Islet of Langerhans (tissue), 1 donor: Measurements from ENCODE around the gene RBM19.

Experiments used
- FAIRE-seq: peaks from one replicate; lab custom pipeline; 2011; peaks lifted over from hg19 to GRCh38; lab: Jason Lieb, UNC

Gene RBM19

GRCh38 chr12:113899561-113900471 lies 66.3 kb downstream of the RBM19 start:
- FAIRE-seq, result peak; percentile 38

GRCh38 chr12:113899042-113899560 lies 67.0 kb downstream of the RBM19 start:
- FAIRE-seq, result no peak

DNA sequence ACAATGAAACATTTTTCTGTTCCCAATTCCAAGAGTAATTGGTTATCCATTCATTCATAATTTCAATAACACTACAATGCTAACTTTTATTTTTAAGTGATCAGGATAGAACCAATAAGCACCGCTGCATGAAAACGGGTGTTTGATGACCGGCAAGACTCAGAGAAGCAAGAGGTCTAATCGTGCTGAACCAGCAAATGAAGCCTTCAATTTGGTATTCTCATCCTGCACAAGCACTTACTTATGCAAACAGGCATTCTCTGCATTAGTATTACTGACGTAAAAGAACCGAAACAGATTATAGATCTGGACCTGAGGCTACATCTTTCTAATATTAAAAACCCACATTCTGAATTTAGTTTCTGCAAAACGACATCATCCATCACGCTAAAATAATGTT lies 67.7 kb downstream of the RBM19 start:
- FAIRE-seq, result peak; percentile 99

DNA sequence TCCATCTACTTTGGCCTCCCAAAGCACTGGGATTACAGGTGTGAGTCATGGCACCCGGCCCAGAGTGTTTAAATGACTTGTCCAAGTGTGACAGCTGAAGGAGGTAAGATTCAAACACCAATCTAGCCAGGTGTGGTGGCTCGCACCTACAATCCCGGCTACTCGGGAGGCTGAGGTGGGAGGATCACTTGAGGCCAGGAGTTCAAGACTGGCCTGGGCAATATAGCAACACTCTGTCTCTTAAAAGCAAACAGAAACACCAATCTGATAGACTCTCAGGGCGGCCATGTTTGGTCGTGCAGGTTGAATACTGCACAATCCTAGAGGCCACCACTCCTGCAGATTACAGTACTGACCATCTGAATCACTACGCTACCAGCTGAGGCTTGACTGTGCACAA lies 68.7 kb downstream of the RBM19 start:
- no peak for FAIRE-seq

DNA sequence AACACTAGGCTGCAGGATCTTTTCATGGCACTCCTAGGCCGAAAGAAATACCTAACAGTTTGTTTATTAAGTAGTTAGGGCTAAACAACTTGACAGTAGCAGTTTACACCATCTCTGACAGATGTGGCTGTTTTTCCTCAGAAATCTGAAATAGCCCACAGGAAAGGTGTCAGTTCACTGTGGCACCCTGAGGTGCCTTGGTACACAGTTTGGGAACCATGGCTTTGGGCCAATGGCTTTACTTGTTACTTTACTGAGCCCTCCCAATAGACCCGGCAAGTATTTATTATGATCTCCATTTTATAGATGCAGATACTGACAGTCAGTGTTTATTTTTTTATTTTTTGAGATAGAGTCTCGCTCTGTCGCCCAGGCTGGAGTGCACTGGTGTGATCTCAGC lies 69.3 kb downstream of the RBM19 start:
- no peak for FAIRE-seq

- FAIRE-seq, result no peak
These were observed 69.9 kb downstream of the RBM19 start for GRCh38 chr12:113896194-113896593.

DNA sequence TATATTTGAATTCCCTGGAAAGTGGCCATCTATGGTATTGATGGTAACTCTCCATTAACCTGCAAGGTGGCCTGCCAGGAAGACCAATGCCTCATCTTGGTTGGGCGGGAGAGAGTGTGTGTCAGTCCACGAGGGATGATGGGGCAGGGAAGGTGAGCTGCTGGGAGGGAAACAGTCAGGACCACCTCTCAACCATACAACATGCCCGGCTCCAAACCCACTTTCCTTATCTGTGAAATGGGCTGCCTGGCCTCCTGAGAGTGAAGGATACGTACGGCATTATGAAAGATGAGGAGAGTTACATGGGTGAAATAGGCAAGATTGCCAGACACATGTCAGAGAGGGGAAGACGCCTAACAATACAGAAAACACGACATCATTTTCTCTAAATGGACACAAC lies 70.9 kb downstream of the RBM19 start:
- no peak for FAIRE-seq

DNA sequence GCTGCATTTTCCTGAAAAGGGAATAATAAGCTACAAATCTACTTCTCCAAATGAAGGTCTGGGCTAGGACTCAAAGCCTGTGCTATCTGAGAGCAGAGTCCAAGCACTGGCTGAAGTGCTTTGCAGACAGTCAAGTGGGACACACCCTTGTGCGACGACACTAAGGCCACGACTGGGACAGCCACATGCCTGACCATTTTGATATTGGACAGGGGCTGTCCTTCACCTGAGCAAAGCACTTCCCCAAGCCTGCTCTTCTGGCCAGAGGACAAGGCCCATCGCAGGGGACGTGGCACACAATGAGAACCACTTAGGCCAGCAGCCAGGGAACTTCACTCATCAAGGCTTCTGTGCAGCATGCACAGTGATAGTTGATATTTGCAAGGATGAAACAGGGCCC lies 71.4 kb downstream of the RBM19 start:
- FAIRE-seq, result no peak

GRCh38 chr12:113893221-113893620 lies 72.9 kb downstream of the RBM19 start:
- no peak for FAIRE-seq

GRCh38 chr12:113892556-113892955 lies 73.6 kb downstream of the RBM19 start:
- no peak for FAIRE-seq

DNA sequence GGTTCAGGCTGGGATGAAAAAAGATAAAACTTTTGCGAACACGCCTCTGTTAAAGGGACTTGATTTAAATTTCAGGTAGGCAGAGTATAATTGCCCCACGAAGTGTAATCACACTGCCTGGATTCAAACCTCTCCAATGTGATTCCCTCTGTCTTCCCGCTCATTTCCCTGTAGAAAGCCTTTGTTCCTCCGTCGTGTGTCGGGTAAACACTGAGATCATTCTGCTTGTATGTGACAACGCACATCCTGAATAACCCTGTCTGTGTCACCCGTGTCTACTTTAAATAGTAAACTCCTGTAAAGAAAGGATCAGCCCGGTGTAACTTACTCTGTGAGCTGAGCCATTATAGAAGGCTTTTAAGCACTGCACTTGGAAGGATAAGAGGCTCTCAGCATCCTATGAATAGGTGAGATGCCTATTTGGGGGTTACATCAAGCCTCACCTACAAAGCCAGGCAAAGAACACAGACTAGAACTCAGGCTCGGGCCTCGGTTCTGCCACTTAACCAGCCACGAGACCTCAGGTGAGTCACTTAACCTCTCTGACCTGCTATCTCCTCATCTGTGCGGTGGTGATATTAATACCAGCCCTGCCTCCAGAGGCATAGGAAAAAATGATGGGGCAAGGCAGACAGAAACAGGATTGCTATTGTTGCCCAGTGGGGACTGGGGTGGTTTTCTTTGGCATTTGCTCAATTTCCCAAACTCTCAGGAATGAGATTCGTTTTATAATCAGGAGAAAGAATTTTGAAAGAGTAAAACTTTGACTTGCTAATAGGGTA lies 74.2 kb downstream of the RBM19 start:
- no peak for FAIRE-seq

DNA sequence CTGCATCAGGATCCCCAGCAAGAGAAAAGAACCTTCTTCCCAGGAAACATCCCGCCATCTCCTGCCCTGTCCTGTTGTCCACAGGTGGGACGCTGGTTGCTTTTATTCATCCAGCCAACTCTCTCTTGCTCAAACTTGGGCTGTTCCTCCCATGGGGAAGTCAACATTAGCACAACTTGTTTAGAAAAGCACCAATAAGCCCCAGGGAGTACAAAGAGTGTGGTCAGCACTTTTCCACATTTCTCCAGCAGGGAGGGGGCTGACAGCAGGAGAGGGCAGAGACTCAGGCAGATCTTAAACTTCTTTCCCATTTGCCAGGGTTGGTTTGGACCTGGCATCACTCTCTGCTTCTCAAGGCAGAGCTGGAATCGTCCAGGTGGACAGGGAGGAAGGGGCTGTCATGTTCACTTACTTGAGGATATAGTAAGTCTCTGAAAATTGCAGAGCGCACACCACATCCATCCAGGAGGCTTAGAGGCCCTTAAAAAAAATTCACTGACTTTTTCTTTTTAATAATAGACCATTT lies 74.9 kb downstream of the RBM19 start:
- no peak for FAIRE-seq

- no peak for FAIRE-seq
These were observed 76.1 kb downstream of the RBM19 start for GRCh38 chr12:113889891-113890581.

DNA sequence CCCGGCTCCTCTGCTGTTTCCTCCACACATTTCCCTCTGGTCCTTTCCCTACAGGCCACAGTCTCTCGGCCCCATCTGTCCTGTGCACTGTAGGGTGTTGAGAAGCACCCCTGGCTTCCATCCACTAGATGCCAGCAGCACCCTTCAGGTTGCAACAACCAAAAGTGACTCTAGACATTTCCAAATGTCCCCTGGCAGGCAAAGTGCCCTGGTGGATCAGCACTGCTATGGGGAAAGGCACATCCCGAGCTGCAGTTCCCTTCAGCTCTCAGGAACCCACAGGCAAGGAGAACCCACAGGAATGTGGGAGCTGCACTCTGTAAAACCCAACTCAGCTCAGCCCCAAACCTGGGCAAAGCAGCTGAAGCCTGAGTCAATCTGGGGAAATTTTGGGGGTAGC lies 77.0 kb downstream of the RBM19 start:
- FAIRE-seq, result no peak

DNA sequence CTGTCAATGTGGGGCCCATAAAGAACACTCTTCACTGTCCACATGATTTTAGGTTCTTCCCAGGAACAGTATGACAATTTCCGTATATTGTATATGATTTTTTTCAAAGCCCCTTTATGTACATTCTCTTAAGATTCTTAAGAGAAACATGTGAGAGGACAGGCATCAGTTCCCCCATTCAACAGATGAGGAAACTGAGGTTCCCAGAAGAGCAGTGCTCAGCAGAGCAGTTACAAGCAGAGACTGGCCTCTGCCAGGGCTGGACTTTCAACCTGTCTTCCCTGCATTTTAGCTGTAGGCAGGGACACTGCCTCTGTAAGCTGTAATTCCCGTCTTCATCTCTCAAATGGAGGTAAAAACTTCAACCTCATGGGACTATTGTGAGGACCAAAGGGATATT lies 77.7 kb downstream of the RBM19 start:
- no peak for FAIRE-seq

GRCh38 chr12:113887906-113888305 lies 78.2 kb downstream of the RBM19 start:
- FAIRE-seq, result no peak

GRCh38 chr12:113886721-113887120 lies 79.4 kb downstream of the RBM19 start:
- no peak for FAIRE-seq

DNA sequence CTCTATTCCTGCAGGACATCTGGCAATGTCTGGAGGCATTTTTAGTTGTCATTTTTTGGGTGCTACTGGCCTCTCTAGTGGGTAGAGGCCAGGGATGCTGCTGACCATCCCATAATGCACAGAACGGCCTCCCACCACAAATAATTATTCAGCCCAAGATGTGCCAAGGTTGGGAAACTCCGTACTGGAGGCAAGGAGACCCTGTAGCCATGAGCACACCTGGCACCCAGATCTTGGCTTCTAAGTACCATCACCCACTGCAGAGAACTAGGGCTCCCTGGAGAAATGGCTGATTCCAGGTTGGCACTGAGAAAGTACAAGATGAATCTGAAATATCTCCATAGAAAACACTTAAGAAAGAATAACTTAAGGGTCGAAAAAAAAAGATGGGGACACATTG lies 81.7 kb downstream of the RBM19 start:
- no peak for FAIRE-seq

- no peak for FAIRE-seq
These were observed 83.4 kb downstream of the RBM19 start for GRCh38 chr12:113882690-113883089.

GRCh38 chr12:113880988-113881962 lies 84.8 kb downstream of the RBM19 start:
- no peak for FAIRE-seq

DNA sequence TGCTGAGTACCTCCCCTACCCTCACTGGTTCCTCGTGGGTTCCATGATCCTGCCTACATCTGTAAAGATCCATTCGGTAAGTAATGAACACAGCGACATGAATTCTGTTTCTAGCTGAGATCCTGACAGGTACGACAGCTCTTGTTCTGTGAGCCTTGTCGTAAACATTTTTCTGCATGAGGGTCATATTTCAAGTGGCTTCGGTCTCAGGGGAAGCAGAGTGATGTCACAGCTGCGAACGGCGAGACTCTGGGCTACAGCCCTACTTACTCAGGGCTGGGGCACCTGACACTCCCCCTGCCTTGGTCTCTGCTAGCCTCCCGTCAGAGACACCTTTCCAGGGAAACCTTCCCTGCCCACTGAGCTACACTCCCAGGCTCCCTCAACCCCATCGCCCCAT lies 85.8 kb downstream of the RBM19 start:
- no peak for FAIRE-seq
